ENCODE results near the gene PKD1.

The PKD1 gene

DNA sequence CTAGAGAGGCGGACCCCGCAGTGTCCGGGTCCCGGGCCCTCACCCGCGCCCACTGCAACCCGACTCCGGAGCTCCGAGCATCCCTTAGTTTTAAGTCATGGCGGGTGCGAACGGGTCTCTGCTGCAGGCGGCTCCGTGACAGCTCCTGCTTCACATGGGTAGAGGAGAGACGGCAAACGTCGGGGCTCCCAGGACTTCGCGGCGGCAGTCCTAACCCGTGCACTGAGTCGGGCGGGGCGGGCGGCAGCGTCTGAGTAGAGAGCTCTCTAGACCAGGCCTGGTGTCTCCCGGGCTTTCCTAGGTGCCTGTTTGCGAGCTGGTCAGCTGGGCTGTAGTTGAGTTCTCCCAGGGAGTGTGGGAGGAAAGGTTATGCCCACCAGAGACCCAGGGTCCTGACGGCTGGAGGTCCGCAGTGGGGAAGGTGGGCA lies 87.6 kb downstream of the PKD1 start:
- H3K27ac ChIP-seq = peak overlapping the region; percentile 53
- TF ChIP-seq, protein P1, sequence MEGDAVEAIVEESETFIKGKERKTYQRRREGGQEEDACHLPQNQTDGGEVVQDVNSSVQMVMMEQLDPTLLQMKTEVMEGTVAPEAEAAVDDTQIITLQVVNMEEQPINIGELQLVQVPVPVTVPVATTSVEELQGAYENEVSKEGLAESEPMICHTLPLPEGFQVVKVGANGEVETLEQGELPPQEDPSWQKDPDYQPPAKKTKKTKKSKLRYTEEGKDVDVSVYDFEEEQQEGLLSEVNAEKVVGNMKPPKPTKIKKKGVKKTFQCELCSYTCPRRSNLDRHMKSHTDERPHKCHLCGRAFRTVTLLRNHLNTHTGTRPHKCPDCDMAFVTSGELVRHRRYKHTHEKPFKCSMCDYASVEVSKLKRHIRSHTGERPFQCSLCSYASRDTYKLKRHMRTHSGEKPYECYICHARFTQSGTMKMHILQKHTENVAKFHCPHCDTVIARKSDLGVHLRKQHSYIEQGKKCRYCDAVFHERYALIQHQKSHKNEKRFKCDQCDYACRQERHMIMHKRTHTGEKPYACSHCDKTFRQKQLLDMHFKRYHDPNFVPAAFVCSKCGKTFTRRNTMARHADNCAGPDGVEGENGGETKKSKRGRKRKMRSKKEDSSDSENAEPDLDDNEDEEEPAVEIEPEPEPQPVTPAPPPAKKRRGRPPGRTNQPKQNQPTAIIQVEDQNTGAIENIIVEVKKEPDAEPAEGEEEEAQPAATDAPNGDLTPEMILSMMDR (IDR thresholded peaks at IDR 0.05) = no peak
- TF ChIP-seq ZFX (IDR thresholded peaks at IDR 0.05; ENCODE audit: borderline replicate concordance) = no peak

DNA sequence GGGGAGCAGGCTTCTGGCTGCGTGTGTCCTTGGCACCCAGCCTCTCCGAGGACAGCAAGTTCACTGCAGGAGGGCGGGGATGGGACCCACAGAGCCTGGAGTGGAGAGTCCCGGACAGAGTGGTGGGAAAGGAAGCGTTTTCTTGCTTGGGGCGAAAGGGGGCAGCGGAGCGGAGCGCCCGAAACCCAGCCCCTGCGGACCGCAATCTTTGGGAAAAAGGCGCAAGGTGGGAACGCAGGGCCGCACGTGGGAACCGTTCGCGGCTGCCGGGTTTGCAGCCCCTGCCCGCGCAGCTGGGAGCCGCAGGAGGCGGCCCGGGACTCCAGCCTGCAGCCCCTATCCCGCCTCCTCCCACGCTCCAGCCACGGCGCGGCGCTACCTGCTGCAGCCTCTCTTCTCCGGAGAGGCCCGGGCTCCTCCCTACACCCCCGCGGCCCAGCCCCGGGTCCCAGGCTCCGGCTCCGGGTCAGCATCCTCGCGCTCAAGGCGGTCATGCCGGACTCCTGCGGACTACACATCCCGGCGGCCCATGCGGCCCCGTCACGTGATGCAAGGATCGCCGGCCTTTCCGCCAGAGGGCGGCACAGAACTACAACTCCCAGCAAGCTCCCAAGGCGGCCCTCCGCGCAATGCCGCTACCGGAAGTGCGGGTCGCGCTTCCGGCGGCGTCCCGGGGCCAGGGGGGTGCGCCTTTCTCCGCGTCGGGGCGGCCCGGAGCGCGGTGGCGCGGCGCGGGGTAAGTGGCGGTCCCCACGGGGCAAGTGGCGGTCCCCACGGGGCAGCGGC lies 88.2 kb downstream of the PKD1 start, which contains the start of the genes NTHL1 and TSC2:
TSS of gene NTHL1 (minus strand) at position 505 of the 786 bp plus-strand sequence. CDS start at position 494, 11 bp downstream.
TSS of gene TSC2 (plus strand) at position 656 of the 786 bp plus-strand sequence. CDS start 631 bp downstream, outside the sequence.
- peak within 1 kb of the TSS; percentile 53 for H3K27ac ChIP-seq
- TF ChIP-seq, protein P1 (IDR thresholded peaks at IDR 0.05) = peak; percentile 38
- TF ChIP-seq ZFX (IDR thresholded peaks at IDR 0.05; ENCODE audit: borderline replicate concordance) = no peak

DNA sequence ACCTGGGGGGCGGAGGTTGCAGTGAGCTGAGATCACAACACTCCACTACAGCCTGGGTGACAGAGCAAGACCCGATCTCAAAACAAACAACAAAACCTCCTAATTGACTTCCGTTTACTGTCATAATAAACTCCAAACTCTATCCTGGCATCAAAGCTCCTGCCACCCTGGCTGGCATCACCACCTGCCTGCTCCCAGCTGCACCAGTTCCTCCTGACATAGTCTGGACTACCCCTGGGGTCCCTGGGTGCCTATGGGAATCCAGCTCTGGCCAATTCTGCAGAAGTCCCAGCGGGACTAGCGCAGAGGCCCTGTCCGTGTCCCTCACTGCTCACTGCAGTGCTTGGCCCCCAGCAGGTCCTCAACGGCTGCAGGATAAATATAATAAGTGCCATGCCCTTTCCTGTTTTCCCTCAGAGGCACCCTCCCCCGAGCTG lies 88.8 kb downstream of the PKD1 start:
- H3K27ac ChIP-seq = peak overlapping the region; percentile 53
- TF ChIP-seq ZFX (IDR thresholded peaks at IDR 0.05; ENCODE audit: borderline replicate concordance) = no peak
- TF ChIP-seq, protein P1 (IDR thresholded peaks at IDR 0.05) = no peak

DNA sequence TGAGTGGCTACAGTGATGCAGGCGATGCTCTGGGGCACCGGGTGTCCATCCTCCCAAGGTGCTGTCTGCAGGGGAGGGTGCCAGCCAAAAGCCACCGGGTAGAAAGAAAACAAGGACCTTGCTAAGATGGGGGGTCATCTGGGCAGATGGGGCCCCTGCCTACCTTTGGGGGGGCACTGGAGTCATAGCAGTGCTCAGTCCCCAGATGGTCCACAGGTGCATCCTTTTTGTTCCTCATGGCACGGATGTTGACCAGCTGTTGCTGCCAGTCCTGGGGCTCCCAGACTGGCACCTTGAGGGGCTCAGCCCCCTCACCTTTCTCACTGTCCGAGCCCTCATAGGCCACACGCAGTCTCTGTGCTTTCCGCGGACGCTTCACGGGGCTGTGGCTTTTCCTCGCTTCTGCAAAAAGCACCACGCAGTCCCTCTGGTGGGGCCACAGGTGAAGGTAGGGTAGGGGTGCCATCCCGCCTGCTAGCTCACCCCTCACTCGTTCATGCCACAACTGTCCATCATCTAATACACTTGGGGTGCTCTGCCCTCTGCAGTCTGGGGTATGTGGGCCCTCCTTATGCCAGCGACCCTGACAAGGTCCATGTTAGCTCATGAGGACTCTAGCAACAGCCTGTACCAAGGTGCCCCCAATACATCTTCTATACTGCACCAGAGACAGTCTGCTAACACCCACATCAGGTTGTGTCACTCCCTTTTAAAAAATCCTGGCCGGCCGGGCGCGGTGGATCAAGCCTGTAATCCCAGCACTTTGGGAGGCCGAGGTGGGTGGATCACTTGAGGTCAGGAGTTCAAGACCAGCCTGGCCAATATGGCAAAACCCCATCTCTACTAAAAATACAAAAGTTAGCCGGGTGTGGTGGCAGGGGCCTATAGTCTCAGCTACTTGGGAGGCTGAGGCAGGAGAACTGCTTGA lies 89.5 kb downstream of the PKD1 start:
- H3K27ac ChIP-seq = no peak overlapping the region; the same call in 1 of the 2 replicates
- TF ChIP-seq ZFX (IDR thresholded peaks at IDR 0.05; ENCODE audit: borderline replicate concordance) = no peak
- TF ChIP-seq, protein P1 (IDR thresholded peaks at IDR 0.05) = no peak

GRCh38 chr16:2044541-2044940 lies 91.2 kb downstream of the PKD1 start:
- TF ChIP-seq, protein P1 (IDR thresholded peaks at IDR 0.05) = no peak
- TF ChIP-seq ZFX (IDR thresholded peaks at IDR 0.05; ENCODE audit: borderline replicate concordance) = no peak
- no peak overlapping the region for H3K27ac ChIP-seq

DNA sequence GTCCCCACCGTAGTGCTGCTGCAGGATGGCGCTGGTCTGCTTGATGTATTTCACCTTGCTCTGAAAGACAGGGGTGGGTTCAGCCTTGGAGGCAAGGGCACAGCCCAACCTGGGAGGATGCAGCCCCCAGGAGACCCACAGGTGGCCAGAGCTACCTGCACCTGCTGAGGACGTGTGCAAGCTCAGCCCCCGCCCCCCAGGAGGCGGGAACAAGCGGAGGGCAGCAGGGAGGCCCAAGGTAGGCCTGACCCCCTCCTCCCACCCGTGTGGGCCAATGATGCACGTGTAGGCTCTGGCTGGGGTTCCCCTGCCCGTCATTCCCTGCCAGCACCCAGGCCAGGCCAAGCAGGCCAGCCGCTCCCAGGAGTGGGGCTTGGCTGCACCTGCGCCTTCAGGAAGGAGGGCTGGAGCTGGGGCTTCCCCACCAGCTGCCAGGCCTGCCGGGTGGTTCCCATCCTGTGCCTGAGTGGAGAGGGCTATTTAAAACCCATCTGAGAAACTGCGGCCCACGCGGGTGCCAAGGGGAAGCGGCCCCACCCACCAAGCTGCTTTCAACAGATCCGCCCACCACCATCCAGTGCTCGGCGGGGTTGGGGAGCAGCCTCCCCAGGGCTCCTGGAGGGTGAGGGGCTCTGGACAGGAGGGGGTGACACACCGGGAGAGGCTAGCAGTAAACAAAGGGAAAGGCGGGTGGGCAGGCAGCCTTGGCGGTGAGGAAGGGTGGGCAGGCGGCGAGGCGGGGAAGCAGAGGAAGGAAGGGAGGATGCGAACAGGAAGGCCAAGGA lies 91.8 kb downstream of the PKD1 start:
- H3K27ac ChIP-seq = no peak overlapping the region
- no peak for TF ChIP-seq ZFX (IDR thresholded peaks at IDR 0.05; ENCODE audit: borderline replicate concordance)
- TF ChIP-seq, protein P1 (IDR thresholded peaks at IDR 0.05) = no peak
